GM06990 (cell line): ENCODE measurements around the gene RPA3.

Experiments
- DNase-seq: peaks from one replicate; pipeline ENCODE4 v3.0.0-alpha.2; 2011; ENCODE audit not compliant: insufficient read length; ENCODE audit errors: extremely low read depth
- H3K27me3 ChIP-seq: replicated peaks from 2 replicates; pipeline ENCODE4 v1.6.0; 2011; ENCODE audit warnings: low read length; ENCODE audit not compliant: control insufficient read depth, insufficient read depth
- H3K36me3 ChIP-seq: 2 replicates; pipeline ENCODE4 v1.5.1; 2011; ENCODE audit warnings: low read length; ENCODE audit not compliant: control insufficient read depth, insufficient read depth
- H3K4me3 ChIP-seq: replicated peaks from 2 replicates; pipeline ENCODE4 v1.5.1; 2011; ENCODE audit warnings: low read depth, mild to moderate bottlenecking, control low read depth, low read length
- TF ChIP-seq, protein P1 (sequence below): IDR thresholded peaks from 2 replicates; pipeline ENCODE4 v1.5.1; 2011; ENCODE audit warnings: low read length, control low read depth, mild to moderate bottlenecking, inconsistent platforms; ENCODE audit not compliant: insufficient read depth, poor library complexity, severe bottlenecking

RPA3 gene

DNA sequence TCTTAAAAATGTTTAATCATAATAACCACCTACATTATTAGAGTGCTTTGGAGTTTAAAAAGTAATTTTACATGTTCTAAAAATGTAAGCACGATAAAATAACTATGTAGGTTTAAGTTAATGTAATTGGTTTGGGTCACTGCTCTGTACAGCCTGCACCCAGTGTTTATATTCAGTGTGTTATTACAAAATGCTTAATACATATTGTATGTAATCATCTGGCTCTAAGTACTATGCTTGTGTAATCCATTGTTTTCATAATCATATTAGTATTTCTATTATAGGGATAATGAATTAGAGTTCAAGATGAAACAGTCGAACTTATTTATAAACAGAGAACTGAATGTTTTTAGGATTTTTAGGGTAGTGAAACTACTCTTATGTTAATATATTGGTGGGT is 13.1 kb downstream of the RPA3 start:
- Histone ChIP-seq H3K27me3 (no peaks in the 10 kb centered on the region), H3K36me3 (no peaks in the 10 kb centered on the region), H3K4me3 (no peak overlapping the region)
- TF ChIP-seq, protein P1, sequence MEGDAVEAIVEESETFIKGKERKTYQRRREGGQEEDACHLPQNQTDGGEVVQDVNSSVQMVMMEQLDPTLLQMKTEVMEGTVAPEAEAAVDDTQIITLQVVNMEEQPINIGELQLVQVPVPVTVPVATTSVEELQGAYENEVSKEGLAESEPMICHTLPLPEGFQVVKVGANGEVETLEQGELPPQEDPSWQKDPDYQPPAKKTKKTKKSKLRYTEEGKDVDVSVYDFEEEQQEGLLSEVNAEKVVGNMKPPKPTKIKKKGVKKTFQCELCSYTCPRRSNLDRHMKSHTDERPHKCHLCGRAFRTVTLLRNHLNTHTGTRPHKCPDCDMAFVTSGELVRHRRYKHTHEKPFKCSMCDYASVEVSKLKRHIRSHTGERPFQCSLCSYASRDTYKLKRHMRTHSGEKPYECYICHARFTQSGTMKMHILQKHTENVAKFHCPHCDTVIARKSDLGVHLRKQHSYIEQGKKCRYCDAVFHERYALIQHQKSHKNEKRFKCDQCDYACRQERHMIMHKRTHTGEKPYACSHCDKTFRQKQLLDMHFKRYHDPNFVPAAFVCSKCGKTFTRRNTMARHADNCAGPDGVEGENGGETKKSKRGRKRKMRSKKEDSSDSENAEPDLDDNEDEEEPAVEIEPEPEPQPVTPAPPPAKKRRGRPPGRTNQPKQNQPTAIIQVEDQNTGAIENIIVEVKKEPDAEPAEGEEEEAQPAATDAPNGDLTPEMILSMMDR, result no peak
- DNase-seq, result no peak

DNA sequence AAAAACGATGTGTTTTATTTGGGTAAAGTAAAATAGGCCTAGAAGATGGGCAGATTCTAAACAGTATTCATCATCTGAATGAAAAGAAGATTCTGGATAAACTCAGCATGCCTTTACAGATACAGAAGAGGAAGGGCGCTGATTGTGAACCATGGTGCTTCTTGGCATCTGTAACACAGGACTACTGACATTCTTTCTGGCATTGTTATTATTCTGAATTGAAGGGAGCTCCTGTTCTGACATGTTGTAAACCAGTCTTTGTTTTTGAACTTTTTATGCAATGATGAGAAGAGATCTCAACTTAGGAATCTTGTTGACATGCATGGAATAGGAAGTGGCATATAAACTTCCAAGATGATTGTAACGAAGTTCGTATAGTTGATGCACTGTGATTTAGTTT is 13.5 kb downstream of the RPA3 start:
- H3K4me3 ChIP-seq, result no peak overlapping the region
- H3K36me3 ChIP-seq, result no peaks in the 10 kb centered on the region
- H3K27me3 ChIP-seq, result no peaks in the 10 kb centered on the region
- DNase-seq, result no peak
- TF ChIP-seq, protein P1, result no peak

DNA sequence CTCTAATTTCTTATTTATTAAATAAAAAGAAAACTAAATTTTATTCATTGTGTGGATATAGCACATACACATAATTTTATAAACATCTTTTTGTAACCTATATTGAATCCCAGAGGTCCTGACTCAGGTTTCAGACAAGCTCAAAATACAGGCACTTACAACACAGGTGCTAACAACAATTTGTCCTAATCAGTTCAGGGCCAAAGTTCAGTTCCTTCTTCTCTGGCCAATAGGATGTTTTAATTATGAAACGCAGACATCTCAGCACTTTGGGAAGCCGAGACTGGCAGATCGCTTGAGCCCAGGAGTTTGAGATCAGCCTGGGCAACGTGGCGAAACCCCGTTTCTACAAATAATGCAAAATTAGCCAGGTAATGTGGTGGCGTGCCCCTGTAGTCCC is 15.0 kb downstream of the RPA3 start:
- no peak for DNase-seq

DNA sequence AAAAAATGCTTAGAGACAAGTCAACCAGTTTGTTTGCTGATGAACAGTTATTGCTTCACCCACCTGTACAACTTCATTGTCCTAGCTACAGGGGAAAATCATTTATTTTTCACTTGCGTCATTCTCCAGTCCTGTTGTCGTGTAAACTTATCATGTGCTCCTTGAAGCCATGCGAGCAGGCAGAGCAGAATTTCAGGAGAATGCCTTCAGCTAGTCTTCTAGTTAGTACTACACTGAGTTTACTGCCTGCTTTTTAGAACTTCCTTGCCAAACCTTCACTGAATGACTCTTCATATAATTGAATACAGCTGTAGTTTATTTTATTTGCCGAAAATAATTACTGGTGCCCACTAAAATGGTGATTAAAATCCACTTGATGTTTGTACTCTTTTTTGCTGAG is 15.6 kb downstream of the RPA3 start:
- TF ChIP-seq, protein P1, result no peak
- Histone ChIP-seq H3K27me3 (no peaks in the 10 kb centered on the region), H3K4me3 (no peak overlapping the region), H3K36me3 (no peaks in the 10 kb centered on the region)
- DNase-seq, result no peak

More for the DNA sequence above, 15.0 kb downstream of the RPA3 start:
- Histone ChIP-seq H3K27me3 (no peaks in the 10 kb centered on the region), H3K4me3 (no peak overlapping the region), H3K36me3 (no peaks in the 10 kb centered on the region)
- TF ChIP-seq, protein P1, result no peak

DNA sequence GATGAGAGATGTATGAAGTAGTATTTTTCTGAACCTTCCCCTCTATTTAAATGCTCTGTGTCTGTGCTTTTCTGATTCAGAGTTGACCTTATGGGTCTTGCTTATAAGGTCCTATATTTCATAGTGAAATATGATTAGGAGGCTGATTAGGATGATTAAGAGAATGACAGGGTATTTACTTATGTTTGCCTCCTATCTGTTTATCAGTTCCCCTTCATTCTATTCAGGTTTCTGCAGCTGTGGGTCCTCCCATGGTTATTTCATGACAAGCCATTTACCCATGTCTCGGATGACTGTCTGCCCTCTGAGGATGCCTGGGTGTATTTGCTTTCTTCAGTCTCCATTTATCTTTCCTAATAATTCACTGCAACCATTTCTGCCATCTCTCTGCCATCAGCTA is 16.9 kb downstream of the RPA3 start:
- Histone ChIP-seq H3K4me3 (no peak overlapping the region), H3K27me3 (no peaks in the 10 kb centered on the region), H3K36me3 (no peaks in the 10 kb centered on the region)
- no peak for DNase-seq
- TF ChIP-seq, protein P1, result no peak

DNA sequence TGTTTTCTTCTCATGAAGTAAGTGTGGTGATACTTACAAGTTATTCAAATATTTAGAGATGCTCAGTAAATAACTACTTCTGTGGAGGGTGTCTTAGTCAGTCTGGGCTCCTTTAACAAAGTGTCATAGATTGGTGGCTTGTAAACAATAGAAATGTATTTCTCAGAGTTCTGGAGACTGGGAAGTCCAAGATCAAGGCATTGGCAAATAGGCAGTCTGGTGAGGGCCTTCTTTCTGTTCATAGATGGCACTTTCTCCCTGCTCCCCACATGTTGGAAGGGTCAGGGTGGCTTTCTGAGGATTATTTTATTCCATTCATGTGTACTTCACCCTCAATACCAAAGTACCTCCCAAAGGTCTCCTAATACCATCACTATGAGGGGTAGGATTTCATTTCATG is 18.4 kb downstream of the RPA3 start:
- H3K4me3 ChIP-seq, result no peak overlapping the region
- TF ChIP-seq, protein P1, result no peak
- no peaks in the 10 kb centered on the region for H3K36me3 ChIP-seq
- DNase-seq, result no peak
- H3K27me3 ChIP-seq, result no peaks in the 10 kb centered on the region
